ENCODE data around the gene RBM4B.

The RBM4B gene

GRCh38 chr11:66663741-66664296 lies 13.9 kb downstream of the RBM4B start:
- no peak overlapping the region for H2AFZ ChIP-seq (ENCODE audit: low read length)
- peaks cover 79% of the 10 kb centered on the region for H3K36me3 ChIP-seq (ENCODE audit: insufficient read depth, low read length)
- no peaks in the 10 kb centered on the region for H3K9me2 ChIP-seq (replicated peaks; ENCODE audit: low read depth, low read length)
- no peak for TF ChIP-seq CTCF (conservative IDR thresholded peaks at IDR 0.05; ENCODE audit: low read length)
- no peak for TF ChIP-seq EZH2phosphoT487 (IDR thresholded peaks at IDR 0.05; ENCODE audit: borderline replicate concordance)
- no peak overlapping the region for H3K4me2 ChIP-seq (ENCODE audit: low read depth, low read length, poor library complexity, severe bottlenecking)
- H3K9ac ChIP-seq (ENCODE audit: low read depth, low read length, poor library complexity, severe bottlenecking) = no peak overlapping the region
- no peak overlapping the region for H3K4me3 ChIP-seq (ENCODE audit: low read length, poor library complexity, severe bottlenecking)
- H3K9me3 ChIP-seq (ENCODE audit: insufficient read depth, low read depth, low read length) = no peaks in the 10 kb centered on the region
- H3F3A ChIP-seq (ENCODE audit: low read depth) = no peaks in the 10 kb centered on the region
- H3K27me3 ChIP-seq (ENCODE audit: insufficient read depth, low read length, poor library complexity, severe bottlenecking) = no peaks in the 10 kb centered on the region
- H4K20me1 ChIP-seq (ENCODE audit: insufficient read depth, low read length, poor library complexity, severe bottlenecking) = peaks cover 24% of the 10 kb centered on the region
- H3K4me1 ChIP-seq (ENCODE audit: insufficient read depth, low read length, poor library complexity, severe bottlenecking) = no peaks in the 10 kb centered on the region
- peaks cover 52% of the 10 kb centered on the region for H3K79me2 ChIP-seq (ENCODE audit: insufficient read depth, low read length)

- Histone ChIP-seq H4K20me1 (ENCODE audit: insufficient read depth, low read length, poor library complexity, severe bottlenecking) (peaks cover 11% of the 10 kb centered on the region), H3K79me2 (ENCODE audit: insufficient read depth, low read length) (peaks cover 21% of the 10 kb centered on the region; the same call in 1 of the 2 replicates), H3K36me3 (ENCODE audit: insufficient read depth, low read length) (peaks cover 61% of the 10 kb centered on the region), H3K4me1 (ENCODE audit: insufficient read depth, low read length, poor library complexity, severe bottlenecking) (no peaks in the 10 kb centered on the region), H3F3A (ENCODE audit: low read depth) (no peaks in the 10 kb centered on the region), H2AFZ (ENCODE audit: low read length) (no peak overlapping the region), H3K4me3 (ENCODE audit: low read length, poor library complexity, severe bottlenecking) (no peak overlapping the region), H3K9me2 (replicated peaks; ENCODE audit: low read depth, low read length) (no peaks in the 10 kb centered on the region), H3K9me3 (ENCODE audit: insufficient read depth, low read depth, low read length) (no peaks in the 10 kb centered on the region), H3K9ac (ENCODE audit: low read depth, low read length, poor library complexity, severe bottlenecking) (no peak overlapping the region), H3K27me3 (ENCODE audit: insufficient read depth, low read length, poor library complexity, severe bottlenecking) (no peaks in the 10 kb centered on the region), H3K4me2 (ENCODE audit: low read depth, low read length, poor library complexity, severe bottlenecking) (no peak overlapping the region)
- no peak for TF ChIP-seq CTCF (conservative IDR thresholded peaks at IDR 0.05; ENCODE audit: low read length)
- TF ChIP-seq EZH2phosphoT487 (IDR thresholded peaks at IDR 0.05; ENCODE audit: borderline replicate concordance) = no peak
Measured at GRCh38 chr11:66659763-66660162, 17.9 kb downstream of the RBM4B start.

GRCh38 chr11:66653123-66653522 lies 24.6 kb downstream of the RBM4B start:
- Histone ChIP-seq H3K79me2 (ENCODE audit: insufficient read depth, low read length) (peaks cover 59% of the 10 kb centered on the region), H3K4me1 (ENCODE audit: insufficient read depth, low read length, poor library complexity, severe bottlenecking) (no peaks in the 10 kb centered on the region), H3K9me3 (ENCODE audit: insufficient read depth, low read depth, low read length) (no peaks in the 10 kb centered on the region), H3K4me3 (ENCODE audit: low read length, poor library complexity, severe bottlenecking) (no peak overlapping the region), H3F3A (ENCODE audit: low read depth) (no peaks in the 10 kb centered on the region), H4K20me1 (ENCODE audit: insufficient read depth, low read length, poor library complexity, severe bottlenecking) (peaks cover 32% of the 10 kb centered on the region), H2AFZ (ENCODE audit: low read length) (no peak overlapping the region), H3K27me3 (ENCODE audit: insufficient read depth, low read length, poor library complexity, severe bottlenecking) (no peaks in the 10 kb centered on the region), H3K9ac (ENCODE audit: low read depth, low read length, poor library complexity, severe bottlenecking) (no peak overlapping the region), H3K9me2 (replicated peaks; ENCODE audit: low read depth, low read length) (no peaks in the 10 kb centered on the region), H3K36me3 (ENCODE audit: insufficient read depth, low read length) (peaks cover 49% of the 10 kb centered on the region), H3K4me2 (ENCODE audit: low read depth, low read length, poor library complexity, severe bottlenecking) (no peak overlapping the region)
- TF ChIP-seq CTCF (conservative IDR thresholded peaks at IDR 0.05; ENCODE audit: low read length) (no peak), EZH2phosphoT487 (IDR thresholded peaks at IDR 0.05; ENCODE audit: borderline replicate concordance) (no peak)

Measured in Loucy (cell line).